Panc1 (cell line): ENCODE measurements around the gene KRT9. TPM values are rescaled to one million over a fixed set of nuclear protein-coding genes. Genes with fewer than 3 reads are reported as not detected.
"Not testable (repeated sequence)": the region's sequence is repeated elsewhere in the genome, so short reads cannot be mapped to it uniquely, and the experiment has no call there.

ENCODE experiments used
- ATAC-seq: fragments of 200-7000 bp; cut with Tn5 transposase; 2 replicates; pipeline ENCODE4 v1.9.1; 2020; ENCODE audit warnings: mild to moderate bottlenecking, moderate library complexity
- BruUV-seq: library from RNA; stranded (reverse); fragments of 400-500 nt; replicated peaks from 2 replicates; lab custom pipeline; 2021; lab: Mats Ljungman, UMichigan
- CTCF ChIA-PET: fragments of 300-600 bp; sonication (Branson Sonifier 250); formaldehyde crosslinking; loops from one replicate; lab custom pipeline; 2022; ENCODE audit warnings: antibody characterized with exemption; lab: Charles Lee
- POLR2A ChIA-PET: fragments of 300-600 bp; sonication (Branson Sonifier 250); formaldehyde crosslinking; loops from one replicate; lab custom pipeline; 2022; ENCODE audit warnings: antibody characterized with exemption; lab: Charles Lee
- DNase-seq: peaks from one replicate; pipeline ENCODE4 v3.0.0-alpha.2; 2010; ENCODE audit warnings: low read depth, low spot score
- H3K27ac ChIP-seq: 2 replicates; pipeline ENCODE4 v1.5.1; 2011; ENCODE audit warnings: mild to moderate bottlenecking, low read length, inconsistent platforms
- H3K27me3 ChIP-seq: fragments of 200-500 bp; sonication (Bioruptor generic); 2 replicates; pipeline ENCODE4 v1.6.0; 2014; ENCODE audit warnings: low read length, inconsistent platforms; ENCODE audit not compliant: control insufficient read depth, insufficient read depth
- H3K36me3 ChIP-seq: fragments of 200-500 bp; sonication (Bioruptor generic); 2 replicates; pipeline ENCODE4 v1.5.1; 2014; ENCODE audit warnings: inconsistent platforms, mild to moderate bottlenecking, low read length, moderate library complexity; ENCODE audit not compliant: control insufficient read depth, insufficient read depth
- H3K4me1 ChIP-seq: 2 replicates; pipeline ENCODE4 v1.5.1; 2011; ENCODE audit warnings: inconsistent platforms, mild to moderate bottlenecking, low read length, moderate library complexity; ENCODE audit not compliant: control insufficient read depth, insufficient read depth
- H3K4me3 ChIP-seq, 2 experiments: 2 replicates each; pipeline ENCODE4 v1.5.1; 2011 to 2012; ENCODE audit warnings: low read depth in 2 of 2, low read length in 2 of 2, mild to moderate bottlenecking in 2 of 2, inconsistent platforms in 1 of 2, moderate library complexity in 1 of 2
- H3K9me3 ChIP-seq: fragments of 200-500 bp; sonication (Bioruptor generic); 2 replicates; pipeline ENCODE4 v1.5.1; 2014; ENCODE audit warnings: low read depth, mild to moderate bottlenecking, inconsistent platforms, low read length, moderate library complexity; ENCODE audit not compliant: control insufficient read depth, insufficient read depth
- CTCF ChIP-seq: fragments of 450-650 bp; IDR thresholded peaks from 2 replicates; pipeline ENCODE4 v1.5.1; 2017; ENCODE audit warnings: mild to moderate bottlenecking
- POLR2AphosphoS5 ChIP-seq: IDR thresholded peaks from 2 replicates; pipeline ENCODE4 v1.6.1; 2012; ENCODE audit warnings: mild to moderate bottlenecking, low read depth, low read length, moderate library complexity
- REST ChIP-seq, 2 experiments: IDR thresholded peaks; 2 replicates each; pipeline ENCODE4 v1.6.1; 2011 to 2012; ENCODE audit warnings: low read depth in 2 of 2, control low read depth in 1 of 2, low read length in 1 of 2, mild to moderate bottlenecking in 1 of 2, moderate library complexity in 1 of 2; ENCODE audit not compliant: insufficient read depth in 1 of 2
- SIN3A ChIP-seq: IDR thresholded peaks from 2 replicates; pipeline ENCODE4 v1.6.1; 2012; ENCODE audit warnings: low read depth, mild to moderate bottlenecking, low read length, moderate library complexity, borderline replicate concordance; ENCODE audit not compliant: insufficient read depth
- TCF7L2 ChIP-seq: IDR thresholded peaks from 2 replicates; pipeline ENCODE4 v1.6.1; 2011; ENCODE audit warnings: mild to moderate bottlenecking, low read depth, low read length, inconsistent platforms
- in situ Hi-C: cut with HindIII; loops from 2 replicates; pipeline ENCODE4 v1.10.0; 2016; ENCODE audit warnings: low sequenced_read_pairs, low pct_unique_long_range_greater_than_20kb
- intact Hi-C: fragments of 100-400 bp; cut with micrococcal nuclease; formaldehyde crosslinking; loops from one replicate; pipeline ENCODE4 v1.10.0; 2022; ENCODE audit not compliant: unreplicated experiment
- total RNA-seq: library from RNA; stranded (reverse); gene quantifications from one replicate; pipeline ENCODE4 v1.2.1, GENCODE V29; 2021; ENCODE audit not compliant: unreplicated experiment

Gene KRT9
- total RNA-seq, 1 experiment from 2014 or later, result not detected

- Histone ChIP-seq H3K4me3 (no peak overlapping the region), H3K9me3 (no peaks in the 10 kb centered on the region), H3K36me3 (no peaks in the 10 kb centered on the region), H3K27me3 (no peaks in the 10 kb centered on the region), H3K4me1 (peaks cover 3% of the 10 kb centered on the region), H3K27ac (no peak overlapping the region)
- BruUV-seq, result no TSS peak
- ChIA-PET CTCF (interaction anchor here (0.7 to 1.0 kb wide), 2 partner anchors 16 to 27 kb away, joined by 3 read pairs; no protein-coding TSS in a partner anchor), POLR2A (interaction anchor here (0.6 kb wide), 1 partner anchor 106 kb away, joined by 3 read pairs; no protein-coding TSS in a partner anchor)
- in situ Hi-C loops, result no loop called here
- TF ChIP-seq POLR2AphosphoS5 (no peak), CTCF (no peak), TCF7L2 (no peak), REST (IDR thresholded peaks at IDR 0.05; ENCODE audit: insufficient read depth in 1 of 2, low read depth in 2 of 2, low read length in 1 of 2) (no peak), SIN3A (no peak)
- no peak for DNase-seq
- intact Hi-C loops, result no loop called here
- ATAC-seq, result no peak
These were observed 49.0 kb upstream of the KRT9 start for GRCh38 chr17:41620583-41621434.

DNA sequence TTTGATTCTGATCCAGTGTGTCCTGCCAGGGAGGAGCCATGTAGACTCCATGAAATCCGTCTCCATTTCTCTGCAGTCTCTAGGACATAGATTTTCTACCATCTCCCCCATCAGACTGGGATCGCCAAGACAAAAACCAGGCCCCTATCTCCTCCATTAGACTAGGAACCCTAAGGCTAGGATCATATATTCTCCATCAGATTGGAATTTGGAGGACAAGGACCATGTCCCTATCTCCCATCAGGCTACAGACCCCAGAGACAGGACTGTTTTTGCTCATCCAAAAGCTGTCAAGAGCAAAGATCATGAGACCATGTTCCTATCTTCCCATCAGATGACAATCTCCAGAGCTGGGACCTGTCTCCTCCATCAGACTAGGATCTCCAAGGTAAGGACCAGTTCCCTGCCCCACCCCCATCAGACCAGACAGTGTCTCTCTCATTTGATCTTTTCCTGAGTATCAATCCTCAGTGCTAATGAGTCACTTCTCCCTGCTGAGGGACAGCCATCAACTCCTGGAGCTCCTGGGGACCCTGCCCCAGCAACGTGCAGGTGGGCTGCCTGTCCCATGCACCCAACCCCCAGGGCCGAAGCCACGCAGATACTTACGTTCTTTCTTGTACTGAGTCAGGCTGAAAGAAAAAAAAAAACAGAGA, 48.2 kb upstream of the KRT9 start:
- POLR2A ChIA-PET, H3K27me3 ChIP-seq, intact Hi-C loops, H3K27ac ChIP-seq, H3K36me3 ChIP-seq, H3K9me3 ChIP-seq, ATAC-seq, in situ Hi-C loops, H3K4me3 ChIP-seq, DNase-seq, H3K4me1 ChIP-seq, BruUV-seq: not testable (repeated sequence)
- CTCF ChIA-PET, result interaction anchor here (0.7 to 1.0 kb wide), 2 partner anchors 17 to 28 kb away, joined by 3 read pairs; no protein-coding TSS in a partner anchor
